GM12891 (cell line): ENCODE results near the gene PLXNC1.

ENCODE experiments used
- POLR2A ChIP-seq: IDR thresholded peaks from 2 replicates; pipeline ENCODE4 v1.6.1; 2011; ENCODE audit warnings: low read depth, low read length, control low read depth
- POLR2AphosphoS5 ChIP-seq: IDR thresholded peaks from 2 replicates; pipeline ENCODE4 v1.6.1; 2011; ENCODE audit warnings: low read depth, low read length, control low read depth
- POU2F2 ChIP-seq: IDR thresholded peaks from 2 replicates; pipeline ENCODE4 v1.6.1; 2011; ENCODE audit warnings: low read depth, mild to moderate bottlenecking, control low read depth, low read length, moderate library complexity
- SPI1 ChIP-seq: IDR thresholded peaks from 2 replicates; pipeline ENCODE4 v1.6.1; 2011; ENCODE audit warnings: low read depth, low read length, control low read depth
- TAF1 ChIP-seq: IDR thresholded peaks from 2 replicates; pipeline ENCODE4 v1.6.1; 2011; ENCODE audit warnings: low read depth, low read length, control low read depth

GRCh38 chr12:94149119-94149780 is 873 bp downstream of the PLXNC1 start:
- TF ChIP-seq POLR2A: no peak
- TF ChIP-seq POLR2AphosphoS5: no peak
- TF ChIP-seq SPI1: no peak
- TF ChIP-seq TAF1: no peak
- TF ChIP-seq POU2F2: no peak
